IMR-90 (cell line): ENCODE data around the gene ITPR3. TPM values are rescaled to one million over a fixed set of nuclear protein-coding genes. Genes with fewer than 3 reads are reported as not detected.

Experiments used
- ATAC-seq: fragments of 200-7000 bp; cut with Tn5 transposase; 2 replicates; pipeline ENCODE4 v1.9.1; 2020; ENCODE audit warnings: low read depth, mild to moderate bottlenecking, moderate library complexity
- BruUV-seq: library from RNA; stranded (reverse); fragments of 400-500 nt; replicated peaks from 2 replicates; lab custom pipeline; 2021; lab: Mats Ljungman, UMichigan
- CTCF ChIA-PET: fragments of 300-600 bp; formaldehyde crosslinking; extraction: SDS; loops from one replicate; lab custom pipeline; 2021; ENCODE audit warnings: antibody characterized with exemption; lab: Yijun Ruan, JAX
- POLR2A ChIA-PET: fragments of 300-600 bp; sonication (Branson Sonifier 250); formaldehyde crosslinking; loops from one replicate; lab custom pipeline; 2022; ENCODE audit warnings: antibody characterized with exemption; ENCODE audit not compliant: unreplicated experiment; lab: Charles Lee
- DNase-seq: peaks from one replicate; pipeline ENCODE4 v3.0.0; 2013
- H2AFZ ChIP-seq: replicated peaks from 2 replicates; pipeline ENCODE3; 2013; ENCODE audit warnings: low read length, mild to moderate bottlenecking; ENCODE audit not compliant: poor library complexity
- H2AK5ac ChIP-seq: 2 replicates; pipeline ENCODE4 v1.6.1; 2013; ENCODE audit warnings: low read depth, low read length, inconsistent platforms
- H2AK9ac ChIP-seq: replicated peaks from 2 replicates; pipeline ENCODE3; 2013; ENCODE audit warnings: mild to moderate bottlenecking, low read depth, low read length, moderate library complexity; ENCODE audit not compliant: poor library complexity
- H2BK120ac ChIP-seq: 2 replicates; pipeline ENCODE4 v1.6.1; 2013; ENCODE audit warnings: low read depth, low read length, inconsistent platforms
- H2BK15ac ChIP-seq: 3 replicates; pipeline ENCODE4 v1.6.1; 2013; ENCODE audit warnings: low read depth, low read length, inconsistent platforms
- H2BK20ac ChIP-seq: 2 replicates; pipeline ENCODE4 v1.6.1; 2013; ENCODE audit warnings: low read depth, mild to moderate bottlenecking, inconsistent platforms, low read length, moderate library complexity
- H2BK5ac ChIP-seq: 2 replicates; pipeline ENCODE4 v1.6.1; 2013; ENCODE audit warnings: mild to moderate bottlenecking, low read depth, low read length, inconsistent platforms; ENCODE audit not compliant: poor library complexity, severe bottlenecking
- H3K14ac ChIP-seq: replicated peaks from 2 replicates; pipeline ENCODE4 v1.6.1; 2013; ENCODE audit warnings: low read depth, low read length, inconsistent platforms
- H3K18ac ChIP-seq: 2 replicates; pipeline ENCODE4 v1.6.1; 2013; ENCODE audit warnings: low read depth, low read length, control low read depth
- H3K23ac ChIP-seq: 2 replicates; pipeline ENCODE4 v1.6.1; 2013; ENCODE audit warnings: low read depth, low read length, inconsistent platforms
- H3K27ac ChIP-seq: 2 replicates; pipeline ENCODE4 v1.5.1; 2013; ENCODE audit warnings: mild to moderate bottlenecking, control low read depth, low read length; ENCODE audit not compliant: insufficient read depth
- H3K27me3 ChIP-seq: 2 replicates; pipeline ENCODE4 v1.6.1; 2013; ENCODE audit warnings: low read length; ENCODE audit not compliant: control insufficient read depth, insufficient read depth
- H3K36me3 ChIP-seq: 2 replicates; pipeline ENCODE4 v1.6.1; 2013; ENCODE audit warnings: low read length, mixed read lengths; ENCODE audit not compliant: control insufficient read depth, insufficient read depth
- H3K4ac ChIP-seq: 2 replicates; pipeline ENCODE4 v1.6.1; 2013; ENCODE audit warnings: low read depth, low read length, inconsistent platforms
- H3K4me1 ChIP-seq: 2 replicates; pipeline ENCODE4 v1.6.1; 2013; ENCODE audit warnings: low read length, mixed read lengths; ENCODE audit not compliant: control insufficient read depth, insufficient read depth
- H3K4me2 ChIP-seq: 2 replicates; pipeline ENCODE4 v1.6.1; 2013; ENCODE audit warnings: low read depth, mild to moderate bottlenecking, control low read depth, low read length, moderate library complexity
- H3K4me3 ChIP-seq: 2 replicates; pipeline ENCODE4 v1.5.1; 2013; ENCODE audit warnings: low read depth, mild to moderate bottlenecking, control low read depth, low read length, moderate library complexity; ENCODE audit not compliant: insufficient read depth
- H3K56ac ChIP-seq: 2 replicates; pipeline ENCODE4 v1.6.1; 2013; ENCODE audit warnings: low read length, inconsistent platforms; ENCODE audit not compliant: insufficient read depth; ENCODE audit errors: extremely low read depth
- H3K79me1 ChIP-seq, 2 experiments: 2 replicates each; pipeline ENCODE4 v1.6.1; 2013; ENCODE audit warnings: low read length in 2 of 2, inconsistent platforms in 1 of 2, low read depth in 1 of 2
- H3K9ac ChIP-seq: 2 replicates; pipeline ENCODE4 v1.6.1; 2013; ENCODE audit warnings: low read depth, low read length, control low read depth
- H3K9me1 ChIP-seq: 2 replicates; pipeline ENCODE4 v1.6.1; 2013; ENCODE audit warnings: low read length, inconsistent platforms; ENCODE audit not compliant: insufficient read depth
- H3K9me3 ChIP-seq: 2 replicates; pipeline ENCODE4 v1.6.1; 2013; ENCODE audit warnings: low read length; ENCODE audit not compliant: control insufficient read depth, insufficient read depth
- H4K20me1 ChIP-seq: 2 replicates; pipeline ENCODE4 v1.6.1; 2013; ENCODE audit warnings: low read length, inconsistent platforms; ENCODE audit not compliant: insufficient read depth
- H4K5ac ChIP-seq: 2 replicates; pipeline ENCODE4 v1.6.1; 2013; ENCODE audit warnings: mild to moderate bottlenecking, low read depth, low read length, control low read depth
- H4K8ac ChIP-seq, 2 experiments: 2 replicates each; pipeline ENCODE4 v1.6.1; 2013; ENCODE audit warnings: low read depth in 2 of 2, low read length in 2 of 2, control low read depth in 1 of 2, inconsistent platforms in 1 of 2
- H4K91ac ChIP-seq: 2 replicates; pipeline ENCODE4 v1.6.1; 2013; ENCODE audit warnings: low read depth, low read length, inconsistent platforms; ENCODE audit not compliant: insufficient read depth
- CHD1 ChIP-seq: IDR thresholded peaks from 2 replicates; pipeline ENCODE4 v1.6.1; 2012; ENCODE audit warnings: low read depth, low read length, improper control_type of control experiment
- MAZ ChIP-seq: IDR thresholded peaks from 2 replicates; pipeline ENCODE4 v1.6.1; 2012; ENCODE audit warnings: low read depth, mild to moderate bottlenecking, low read length, improper control_type of control experiment, moderate library complexity, borderline replicate concordance
- RFX5 ChIP-seq: IDR thresholded peaks from 2 replicates; pipeline ENCODE4 v1.8.0; 2012; ENCODE audit warnings: low read depth, mild to moderate bottlenecking, low read length, moderate library complexity
- USF2 ChIP-seq: fragments of 150-350 bp; IDR thresholded peaks from 2 replicates; pipeline ENCODE4 v1.6.1; 2017; ENCODE audit warnings: mild to moderate bottlenecking, antibody characterized with exemption, low read length, low read depth
- WGBS, 2 experiments: methylation state at CpG; one replicate each; pipeline versions ENCODE4 v1.1.5 to v1.1.7; 2013; ENCODE audit warnings: missing lambda C conversion rate in 2 of 2; ENCODE audit not compliant: insufficient read length in 1 of 2; ENCODE audit errors: extremely low coverage in 2 of 2; 5-methylcytosine and 5-hydroxymethylcytosine counted together
- dilution Hi-C: fragments of 300-500 bp; cut with HindIII; formaldehyde crosslinking; loops from one replicate; pipeline ENCODE4 v1.14.3; 2018; ENCODE audit warnings: low sequenced_read_pairs; ENCODE audit not compliant: unreplicated experiment
- in situ Hi-C: fragments of 300-500 bp; cut with MboI; formaldehyde crosslinking; loops from 3 replicates; pipeline ENCODE4 v1.14.3; 2019; ENCODE audit warnings: low sequenced_read_pairs, inconsistent platforms, mixed read lengths
- intact Hi-C: fragments of 100-400 bp; cut with micrococcal nuclease; formaldehyde crosslinking; loops from 2 replicates; pipeline ENCODE4 v1.10.0; 2022
- polyA plus RNA-seq, 3 experiments: library from polyadenylated mRNA; depleted of rRNA; stranded (reverse); fragments of >200 nt; gene quantifications; 2 replicates each; pipeline ENCODE4 v1.2.3, GENCODE V29; 2012; ENCODE audit warnings: low replicate concordance in 1 of 3
- total RNA-seq: library from RNA; depleted of rRNA; stranded (reverse); fragments of >200 nt; gene quantifications from 2 replicates; pipeline ENCODE4 v1.2.3, GENCODE V29; 2012

Gene ITPR3
- total and polyA plus RNA-seq, 2 of the 4 experiments (the other 2 are of a cell fraction) = 1.6 to 3.7 TPM

- Histone ChIP-seq H4K8ac (no peak overlapping the region), H3K36me3 (no peaks in the 10 kb centered on the region), H4K5ac (no peak overlapping the region), H2BK120ac (no peak overlapping the region), H3K9me3 (no peaks in the 10 kb centered on the region), H3K18ac (no peak overlapping the region), H2AK9ac (peak overlapping the region; percentile 42), H3K79me1 (peaks cover 0 to 17% of the 10 kb centered on the region in 2 experiments; a peak in 1 of 4 replicates), H3K56ac (no peak overlapping the region), H4K91ac (no peak overlapping the region), H3K4me3 (no peak overlapping the region), H4K20me1 (no peaks in the 10 kb centered on the region), H3K27ac (no peak overlapping the region), H2BK5ac (no peak overlapping the region), H2AFZ (no peak overlapping the region), H3K14ac (no peak overlapping the region), H3K4ac (no peak overlapping the region), H3K23ac (no peak overlapping the region), H3K4me2 (no peak overlapping the region), H2BK15ac (no peak overlapping the region), H2BK20ac (no peak overlapping the region), H3K27me3 (peaks cover 2% of the 10 kb centered on the region; the same call in 1 of the 2 replicates), H2AK5ac (no peak overlapping the region), H3K9me1 (peaks cover 18% of the 10 kb centered on the region), H3K4me1 (peaks cover 7% of the 10 kb centered on the region; the same call in 1 of the 2 replicates), H3K9ac (no peak overlapping the region)
- TF ChIP-seq CHD1 = no peak
- TF ChIP-seq RFX5 = no peak
- TF ChIP-seq USF2 = no peak
- TF ChIP-seq MAZ = no peak
- dilution Hi-C loops (no loop called here), in situ Hi-C loops (no loop called here), intact Hi-C loops (no loop called here)
- DNase-seq (no peak), ATAC-seq (no peak)
- ChIA-PET POLR2A (no interaction called here), CTCF (no interaction called here)
- no TSS peak for BruUV-seq
- WGBS, 2 experiments = 90% methylated on average over 2 of the region's 11 CpGs; no CpG with 5 or more reads in 1 of the 2 experiments
Measured at GRCh38 chr6:33636655-33637054, 15.5 kb downstream of the ITPR3 start.
